Sigmoid colon (tissue), 7 donors: ENCODE results near the gene GHRH. TPM values are rescaled to one million over a fixed set of nuclear protein-coding genes. Genes with fewer than 3 reads are reported as not detected.
A peak's percentile ranks its signal among the peaks of the same experiment; 100 is the strongest.

Source experiments
- DNase-seq: peaks from one replicate; pipeline ENCODE4 v3.0.0-alpha.2; 2019
- H3K27ac ChIP-seq, 4 donors: fragments of 200-600 bp; sonication (generic); one replicate each; pipeline ENCODE4 v1.5.1; 2016 to 2019; ENCODE audit warnings: mild to moderate bottlenecking in 1 of 4
- H3K27me3 ChIP-seq, 3 donors: fragments of 200-600 bp; sonication (generic); one replicate each; pipeline ENCODE4 v1.5.1; 2019; ENCODE audit warnings: mild to moderate bottlenecking in 1 of 3
- H3K36me3 ChIP-seq, 4 donors: fragments of 200-600 bp; sonication (generic); one replicate each; pipeline ENCODE4 v1.5.1; 2016 to 2019
- H3K4me1 ChIP-seq, 4 donors: fragments of 200-600 bp; sonication (generic); one replicate each; pipeline ENCODE4 v1.5.1; 2017 to 2019
- H3K4me3 ChIP-seq, 4 donors: fragments of 200-600 bp; sonication (generic); one replicate each; pipeline ENCODE4 v1.5.1; 2017 to 2019; ENCODE audit warnings: mild to moderate bottlenecking in 2 of 4, moderate library complexity in 1 of 4
- H3K9me3 ChIP-seq, 4 donors: fragments of 200-600 bp in 3 of 4; sonication (generic) in 3 of 4; one replicate each; pipeline versions ENCODE4 v1.5.1 to v1.6.1; 2013 to 2019
- CTCF ChIP-seq, 4 experiments: fragments of 450-650 bp in 3 of 4; fragments of 200-600 bp in 1 of 4; IDR thresholded peaks; one replicate each; pipeline ENCODE4 v1.5.1; 2016 to 2019; ENCODE audit warnings: antibody characterized with exemption in 4 of 4, mild to moderate bottlenecking in 3 of 4, moderate library complexity in 2 of 4
- EP300 ChIP-seq, 4 donors: sonication (generic); formaldehyde crosslinking; IDR thresholded peaks; one replicate each; pipeline ENCODE4 v1.6.1; 2017; ENCODE audit warnings: antibody characterized with exemption in 4 of 4
- POLR2A ChIP-seq, 2 donors: fragments of 450-650 bp; IDR thresholded peaks; one replicate each; pipeline ENCODE4 v1.6.1; 2016; ENCODE audit warnings: antibody characterized with exemption in 2 of 2, mild to moderate bottlenecking in 2 of 2, moderate library complexity in 2 of 2
- POLR2AphosphoS5 ChIP-seq, 4 donors: sonication (generic); formaldehyde crosslinking; IDR thresholded peaks; one replicate each; pipeline ENCODE4 v1.6.1; 2017; ENCODE audit warnings: antibody characterized with exemption in 4 of 4
- WGBS, 2 donors: extraction: QIAGEN DNeasy Blood & Tissue Kit; methylation state at CpG; one replicate each; pipeline ENCODE4 v1.1.7; 2013; 5-methylcytosine and 5-hydroxymethylcytosine counted together
- intact Hi-C: fragments of 100-400 bp; cut with DNase I; formaldehyde crosslinking; loops from one replicate; pipeline ENCODE4 v1.15.1; 2023
- polyA plus RNA-seq, 3 donors: library from polyadenylated mRNA; stranded (reverse); fragments of 200-250 nt; gene quantifications; one replicate each; pipeline ENCODE4 v1.2.3, GENCODE V29; 2013
- total RNA-seq, 4 donors: library from RNA; depleted of rRNA; stranded (reverse); fragments of >200 nt; gene quantifications; one replicate each; pipeline ENCODE4 v1.1.0, GENCODE V29; 2016
- donor health status: healthy with polysubstance abuse.
- donor health status: Bipolar disorder and iron deficiency.
- donor health status: healthy.

Gene GHRH
- total and polyA plus RNA-seq, 7 donors = not detected

- Histone ChIP-seq H3K4me3 (no peak overlapping the region), H3K4me1 (peaks cover 0 to 13% (median 8%) of the 10 kb centered on the region in 4 donors), H3K27me3 (no peaks in the 10 kb centered on the region), H3K27ac (no peak overlapping the region), H3K9me3 (no peaks in the 10 kb centered on the region), H3K36me3 (peaks cover 57 to 100% (median 86%) of the 10 kb centered on the region in 4 donors)
- intact Hi-C loops = no loop called here
- 97 to 98% methylated on average over 4 of the region's 4 CpGs for WGBS, 2 donors
- no peak for DNase-seq
- TF ChIP-seq POLR2A (IDR thresholded peaks at IDR 0.05) = no peak
- TF ChIP-seq POLR2AphosphoS5 (IDR thresholded peaks at IDR 0.05) = no peak
- no peak for TF ChIP-seq EP300 (IDR thresholded peaks at IDR 0.05)
- no peak for TF ChIP-seq CTCF (IDR thresholded peaks at IDR 0.05)
Measured at GRCh38 chr20:37229357-37229756, 32.3 kb downstream of the GHRH start.

- peaks cover 63 to 100% (median 86%) of the 10 kb centered on the region in 4 donors for H3K36me3 ChIP-seq
- intact Hi-C loops = no loop called here
- no peak overlapping the region for H3K4me3 ChIP-seq
- DNase-seq = no peak
- no peaks in the 10 kb centered on the region for H3K9me3 ChIP-seq
- H3K27ac ChIP-seq = peak overlapping the region in 2 of 4 donors; percentile 15 to 16
- 93 to 95% methylated on average over 5 of the region's 5 CpGs for WGBS, 2 donors
- H3K27me3 ChIP-seq = no peaks in the 10 kb centered on the region
- H3K4me1 ChIP-seq = peaks cover 0 to 15% (median 8%) of the 10 kb centered on the region in 4 donors
- TF ChIP-seq EP300 (IDR thresholded peaks at IDR 0.05) (no peak), CTCF (IDR thresholded peaks at IDR 0.05) (no peak)
Measured at GRCh38 chr20:37228656-37229055, 33.0 kb downstream of the GHRH start.

GRCh38 chr20:37228082-37228481 lies 33.5 kb downstream of the GHRH start:
- H3K27ac ChIP-seq = peak overlapping the region in 2 of 4 donors; percentile 15 to 16
- DNase-seq = no peak
- H3K27me3 ChIP-seq = no peaks in the 10 kb centered on the region
- intact Hi-C loops = no loop called here
- 91 to 92% methylated on average over 6 of the region's 6 CpGs for WGBS, 2 donors
- H3K36me3 ChIP-seq = peaks cover 63 to 100% (median 82%) of the 10 kb centered on the region in 4 donors
- H3K4me1 ChIP-seq = peaks cover 0 to 18% (median 8%) of the 10 kb centered on the region in 4 donors
- H3K9me3 ChIP-seq = no peaks in the 10 kb centered on the region
- H3K4me3 ChIP-seq = no peak overlapping the region
- TF ChIP-seq POLR2AphosphoS5 (IDR thresholded peaks at IDR 0.05) (no peak), POLR2A (IDR thresholded peaks at IDR 0.05) (no peak), CTCF (IDR thresholded peaks at IDR 0.05) (no peak), EP300 (IDR thresholded peaks at IDR 0.05) (no peak)

GRCh38 chr20:37226889-37227288 lies 34.7 kb downstream of the GHRH start:
- peaks cover 56 to 89% (median 70%) of the 10 kb centered on the region in 4 donors for H3K36me3 ChIP-seq
- no peaks in the 10 kb centered on the region for H3K9me3 ChIP-seq
- peaks cover 0 to 28% (median 10%) of the 10 kb centered on the region in 4 donors for H3K4me1 ChIP-seq
- WGBS, 2 donors = 80 to 84% methylated on average over 3 of the region's 3 CpGs
- intact Hi-C loops = no loop called here
- DNase-seq = peak; percentile 82
- no peak overlapping the region for H3K4me3 ChIP-seq
- TF ChIP-seq POLR2A (IDR thresholded peaks at IDR 0.05) (no peak), EP300 (IDR thresholded peaks at IDR 0.05) (no peak), CTCF (IDR thresholded peaks at IDR 0.05) (no peak), POLR2AphosphoS5 (IDR thresholded peaks at IDR 0.05) (no peak)
- no peaks in the 10 kb centered on the region for H3K27me3 ChIP-seq
- peak overlapping the region in 2 of 4 donors; percentile 13 to 15 for H3K27ac ChIP-seq

- Histone ChIP-seq H3K4me3 (no peak overlapping the region), H3K4me1 (peaks cover 0 to 44% (median 27%) of the 10 kb centered on the region in 4 donors), H3K27ac (no peak overlapping the region), H3K9me3 (no peaks in the 10 kb centered on the region), H3K36me3 (peaks cover 42 to 72% (median 55%) of the 10 kb centered on the region in 4 donors), H3K27me3 (no peaks in the 10 kb centered on the region)
- intact Hi-C loops = no loop called here
- WGBS, 2 donors = 97% methylated on average over 5 of the region's 5 CpGs
- DNase-seq = no peak
- TF ChIP-seq POLR2A (IDR thresholded peaks at IDR 0.05) (no peak), CTCF (IDR thresholded peaks at IDR 0.05) (no peak), EP300 (IDR thresholded peaks at IDR 0.05) (no peak), POLR2AphosphoS5 (IDR thresholded peaks at IDR 0.05) (no peak)
Measured at GRCh38 chr20:37225146-37225545, 36.5 kb downstream of the GHRH start.
